Glomerular endothelial cell (primary cell): ENCODE measurements around the gene SLC13A3. TPM values are rescaled to one million over a fixed set of nuclear protein-coding genes. Genes with fewer than 3 reads are reported as not detected.

ENCODE experiments used
- DNase-seq: peaks from one replicate; pipeline ENCODE4 v3.0.0-alpha.2; 2011; ENCODE audit warnings: low read depth, low spot score; ENCODE audit errors: extremely low read depth
- total RNA-seq: library from RNA; depleted of rRNA; stranded (reverse); fragments of >200 nt; gene quantifications from 2 replicates; pipeline ENCODE4 v1.2.3, GENCODE V29; 2015

Gene SLC13A3
- total RNA-seq, 1 donor from 2014 or later, result 0.47 TPM

DNA sequence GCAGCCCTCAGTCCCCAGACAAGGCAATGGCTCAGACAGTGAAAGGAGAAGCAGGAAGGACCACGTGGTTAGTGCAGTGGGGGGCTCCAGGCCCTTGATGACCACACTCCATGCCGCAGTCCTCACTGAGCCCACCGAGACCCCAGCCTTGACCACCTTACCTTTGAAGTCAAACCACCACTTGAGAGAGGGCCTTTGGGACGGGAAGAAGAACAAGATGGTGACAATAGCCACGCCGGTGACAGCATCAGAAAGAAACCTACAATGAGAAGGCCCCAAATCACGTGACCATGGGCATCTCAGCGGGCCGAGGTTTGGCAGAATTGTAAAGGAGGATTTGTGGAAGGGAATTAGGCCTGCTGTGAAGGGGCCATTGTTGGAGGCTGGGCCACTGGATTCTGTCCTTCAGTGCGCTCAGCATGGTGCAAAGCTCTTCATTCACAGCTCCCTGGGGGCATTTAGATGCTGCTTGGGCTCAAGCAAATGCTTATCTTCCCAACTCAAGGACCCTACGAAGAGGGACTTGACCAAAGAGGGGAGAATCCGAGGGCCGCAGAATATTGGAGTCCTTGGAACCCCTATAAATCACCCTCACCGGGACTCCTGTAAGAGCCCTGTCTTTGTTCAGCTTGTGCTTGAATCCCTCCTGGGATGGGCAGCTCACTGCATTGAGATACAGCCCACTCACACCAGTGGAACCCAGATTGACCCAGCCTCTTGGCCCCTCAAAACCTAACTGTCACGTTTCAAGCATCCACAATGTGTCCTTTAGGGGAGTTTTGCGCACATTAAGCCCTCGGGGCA is 67.6 kb downstream of the SLC13A3 start:
- no peak for DNase-seq

DNA sequence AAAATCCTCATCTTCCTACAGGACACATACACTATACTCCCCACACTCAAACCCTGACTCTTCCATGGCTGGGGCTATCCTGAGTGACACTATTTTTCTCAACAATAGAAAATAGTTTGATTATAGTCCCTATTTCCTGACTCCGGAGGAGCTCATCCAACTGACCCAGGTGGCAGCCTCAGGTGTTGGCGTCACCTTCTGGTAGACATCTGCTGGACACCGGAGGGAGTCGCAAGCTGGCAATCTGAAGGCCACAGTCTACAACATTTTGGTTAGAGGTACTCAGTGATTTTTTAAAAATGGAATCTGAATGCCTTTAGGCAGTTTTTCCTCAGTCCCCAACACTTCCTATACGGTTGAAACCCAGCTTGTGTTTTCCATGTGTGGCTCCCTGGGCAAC is 68.6 kb downstream of the SLC13A3 start:
- DNase-seq, result no peak

DNA sequence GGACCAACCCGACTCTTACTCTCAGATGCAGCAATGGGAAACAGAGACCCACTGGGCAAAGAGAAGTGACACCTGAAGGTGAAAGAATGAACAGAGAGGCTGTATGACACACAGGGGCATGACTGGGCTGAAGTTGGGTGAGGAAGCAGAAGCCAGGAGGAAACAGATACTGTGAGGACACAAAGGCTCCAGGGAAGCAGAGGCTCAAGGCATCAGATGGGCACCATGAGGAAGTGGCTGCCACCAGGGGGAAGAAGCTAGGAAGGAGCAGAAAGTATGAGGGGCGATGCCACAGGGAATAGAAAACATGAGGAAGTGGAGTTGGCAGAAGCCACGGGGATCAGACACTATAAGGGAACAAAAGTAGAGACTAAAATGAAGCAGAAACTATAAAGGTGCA is 69.9 kb downstream of the SLC13A3 start:
- DNase-seq, result no peak

DNA sequence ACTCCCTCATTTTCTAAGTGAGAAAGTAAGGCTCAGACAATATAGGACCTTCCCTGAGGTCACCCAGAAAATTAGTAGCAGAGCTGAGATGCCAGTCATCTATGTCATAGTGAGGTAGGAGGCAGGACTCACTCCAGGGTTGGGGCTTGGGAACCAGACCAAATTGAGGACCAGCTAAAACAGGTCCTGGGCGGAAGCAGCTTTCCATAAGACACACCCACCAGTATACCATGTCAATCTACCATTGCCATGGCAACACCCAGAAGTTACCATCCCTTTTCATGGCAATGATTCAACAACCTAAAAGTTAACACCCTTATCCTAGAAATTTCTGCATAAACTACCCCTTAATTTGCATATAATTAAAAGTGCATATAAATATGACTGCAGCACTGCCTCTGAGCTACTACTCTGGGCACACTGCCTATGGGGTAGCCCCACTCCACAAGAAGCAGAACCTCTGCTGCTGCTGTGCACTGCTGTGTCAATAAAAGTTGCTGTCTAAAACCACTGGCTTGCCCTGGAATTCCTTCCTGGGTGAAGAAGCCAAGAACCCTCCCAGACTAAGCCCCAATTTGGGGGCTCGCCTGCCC is 70.5 kb downstream of the SLC13A3 start:
- DNase-seq, result no peak

DNA sequence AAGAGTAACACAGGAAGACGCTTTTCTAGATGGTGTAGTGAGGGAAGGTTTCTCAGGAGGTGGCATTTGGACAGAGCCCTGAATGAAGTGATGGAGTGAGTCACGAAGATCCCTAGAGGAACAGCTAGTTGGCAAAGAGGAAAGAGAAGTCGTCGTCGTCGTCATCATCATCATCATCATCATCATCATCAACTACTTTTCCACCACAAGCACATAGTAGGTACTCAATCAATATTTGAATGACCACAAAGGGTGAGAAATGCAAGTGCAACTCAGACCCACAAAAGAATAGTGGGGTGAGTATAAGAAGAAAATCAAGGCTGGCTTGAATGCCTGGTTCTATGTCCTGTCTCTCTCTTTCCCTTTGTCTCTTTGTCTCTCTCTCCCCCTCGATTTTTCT is 72.5 kb downstream of the SLC13A3 start:
- DNase-seq, result no peak

DNA sequence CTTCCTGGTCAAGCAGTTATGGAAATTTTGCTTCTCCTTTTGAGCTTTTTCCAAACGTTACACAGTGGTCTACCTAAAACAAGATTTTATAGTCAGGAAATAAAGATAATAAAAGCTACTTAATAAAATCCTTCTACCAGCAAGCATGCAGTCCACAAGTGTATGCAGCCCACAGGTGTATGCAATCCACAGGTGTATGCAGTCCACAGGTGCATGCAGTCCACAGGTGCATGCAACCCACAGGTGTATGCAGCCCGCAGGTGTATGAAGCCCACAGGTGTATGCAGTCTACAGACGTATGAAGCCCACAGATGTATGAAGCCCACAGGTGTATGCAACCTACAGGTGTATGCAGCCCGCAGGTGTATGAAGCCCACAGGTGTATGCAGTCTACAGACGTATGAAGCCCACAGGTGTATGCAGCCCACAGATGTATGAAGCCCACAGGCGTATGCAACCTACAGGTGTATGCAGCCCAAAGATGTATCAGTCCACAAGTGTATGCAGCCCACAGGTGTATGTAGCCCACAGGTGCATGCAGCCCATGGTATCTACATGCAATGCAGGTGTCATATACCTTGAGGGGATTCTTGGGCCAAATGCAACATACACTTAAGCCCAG is 74.4 kb downstream of the SLC13A3 start:
- no peak for DNase-seq

DNA sequence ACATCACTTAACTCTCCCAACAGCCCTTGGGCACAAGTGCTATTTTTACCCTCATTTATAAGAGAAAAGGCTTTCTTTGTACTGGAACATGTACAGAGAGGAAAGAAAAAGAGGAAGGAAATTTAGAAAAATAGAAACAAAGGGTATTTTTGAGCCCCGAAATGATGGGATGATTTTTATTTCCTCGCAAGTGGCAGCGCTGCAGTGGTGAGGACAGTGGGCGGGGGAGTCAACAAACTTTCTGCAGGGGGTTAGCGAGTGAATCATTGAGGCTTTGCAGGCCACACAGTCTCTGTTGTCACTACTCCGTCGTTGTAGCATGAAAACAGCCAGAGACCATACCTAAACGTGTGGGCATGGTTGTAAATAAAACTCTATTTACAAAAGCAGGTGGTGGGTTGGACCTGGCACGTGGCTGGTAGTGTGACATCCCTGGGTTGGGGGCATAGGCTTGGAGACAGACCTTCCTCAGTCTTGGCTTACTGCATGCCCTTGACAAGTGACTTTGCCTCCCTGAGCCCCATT is 75.3 kb downstream of the SLC13A3 start:
- DNase-seq, result no peak

DNA sequence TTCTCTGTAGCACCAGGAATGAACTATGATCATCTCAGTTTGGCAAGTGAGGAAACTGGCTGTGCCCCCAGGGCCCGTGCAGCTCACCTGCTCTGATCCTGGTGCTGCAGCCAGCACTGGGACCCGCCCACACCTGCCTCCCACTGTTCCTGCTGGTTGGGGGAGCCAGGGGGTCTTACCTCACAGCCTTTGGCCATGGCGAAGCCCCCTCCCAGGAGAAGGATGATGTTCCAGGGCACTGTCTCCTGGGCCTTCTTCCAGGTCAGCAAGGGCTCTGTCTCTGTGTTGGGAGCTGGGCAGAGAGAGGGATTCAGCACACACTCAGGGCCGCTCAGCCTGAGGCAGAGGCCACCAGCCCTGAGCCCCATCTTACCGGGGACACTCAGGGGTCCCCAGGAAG is 75.9 kb downstream of the SLC13A3 start:
- no peak for DNase-seq

DNA sequence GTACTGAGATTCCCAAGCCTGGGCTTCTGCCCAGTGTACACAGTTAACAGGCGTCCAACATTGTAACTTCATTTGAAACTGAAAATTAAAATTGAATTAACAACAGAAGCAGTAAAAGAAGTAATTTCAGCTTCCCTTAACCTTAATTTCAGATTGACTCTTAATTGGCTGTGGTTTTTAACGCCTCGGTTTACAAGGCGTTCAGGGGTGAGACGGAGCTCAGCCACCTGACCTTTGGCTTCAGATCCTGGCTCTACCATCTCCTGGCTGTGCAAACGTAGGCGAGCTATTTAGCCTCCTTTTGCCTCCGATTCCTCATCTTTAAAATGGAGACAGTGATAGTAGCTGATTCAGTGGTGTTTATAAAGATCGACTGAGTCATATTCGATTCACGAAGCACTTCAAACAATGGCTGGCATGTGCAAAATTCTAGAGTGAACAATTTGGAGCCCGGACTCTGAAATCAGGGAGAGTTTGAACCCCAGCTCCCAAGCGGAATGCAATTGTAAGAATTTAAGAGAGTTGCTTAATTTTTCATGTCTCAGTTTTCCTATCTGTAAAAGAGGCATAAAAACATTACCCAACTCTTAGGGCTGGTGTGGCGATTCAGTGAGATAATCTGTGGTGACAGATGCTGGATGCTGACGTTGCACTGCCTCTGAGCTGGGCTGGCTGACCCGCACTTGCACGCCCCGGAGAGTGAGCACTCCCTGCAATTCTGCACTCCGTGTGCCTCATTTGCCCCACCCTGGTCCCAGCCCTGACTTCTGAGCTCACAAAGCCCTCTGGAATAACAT is 77.3 kb downstream of the SLC13A3 start:
- DNase-seq, result no peak

DNA sequence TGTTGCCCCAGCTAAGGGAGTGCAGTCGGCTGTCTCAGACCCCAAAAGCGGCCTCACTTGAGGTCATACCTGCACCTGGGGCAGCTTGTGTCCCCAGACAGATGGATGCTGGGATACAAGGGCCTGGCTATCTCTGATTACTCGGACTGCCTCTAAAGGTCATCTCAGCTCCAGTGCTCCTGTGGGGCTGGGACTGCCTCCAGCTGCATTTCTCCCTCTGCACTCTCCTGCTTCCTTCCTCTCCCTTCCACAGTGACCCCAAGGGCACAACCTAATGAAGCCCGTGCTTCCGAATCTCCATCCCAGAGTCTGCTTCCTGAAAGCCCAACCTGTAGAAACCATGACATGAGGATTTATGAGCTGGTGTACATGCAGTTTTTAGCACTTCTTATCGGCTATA is 78.0 kb downstream of the SLC13A3 start:
- no peak for DNase-seq

DNA sequence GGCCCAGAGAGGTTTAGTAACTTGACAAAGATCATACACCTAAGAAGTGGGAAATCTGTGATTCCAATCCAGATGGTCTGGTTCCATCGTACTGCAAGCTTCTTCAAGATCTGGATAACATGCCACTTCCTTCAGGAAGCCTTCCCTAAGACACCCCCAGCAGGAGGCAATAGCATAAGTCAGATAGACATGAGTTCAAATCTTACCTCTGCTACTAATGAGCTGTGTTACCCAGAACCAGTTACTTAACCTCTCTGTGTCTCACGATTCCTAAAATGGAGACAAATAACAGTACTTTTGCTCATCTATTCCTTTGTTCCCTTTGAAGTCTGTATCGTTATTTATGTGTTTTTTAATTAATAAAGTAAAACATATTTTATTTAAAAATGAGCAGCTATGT is 78.5 kb downstream of the SLC13A3 start:
- DNase-seq, result no peak

DNA sequence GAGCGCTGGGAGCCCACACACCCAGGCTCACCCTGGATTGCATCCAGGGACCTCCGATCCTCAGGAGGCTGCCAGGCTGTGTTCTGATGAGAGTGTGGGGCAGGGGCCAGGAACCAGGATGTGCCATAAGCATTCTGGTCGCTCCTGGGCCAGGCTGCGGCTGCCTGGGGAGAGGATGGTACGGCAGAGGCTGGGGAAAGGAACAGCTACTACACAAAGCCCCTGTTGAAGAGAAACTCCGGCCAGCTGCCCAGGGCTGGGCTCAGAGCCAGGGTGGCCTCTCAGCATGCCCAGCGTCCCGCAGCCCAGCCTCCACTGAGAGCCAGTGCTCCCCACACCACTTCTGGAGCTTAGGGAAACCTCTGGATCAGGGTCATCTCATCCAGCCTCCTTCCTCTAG is 79.1 kb downstream of the SLC13A3 start:
- DNase-seq, result no peak

DNA sequence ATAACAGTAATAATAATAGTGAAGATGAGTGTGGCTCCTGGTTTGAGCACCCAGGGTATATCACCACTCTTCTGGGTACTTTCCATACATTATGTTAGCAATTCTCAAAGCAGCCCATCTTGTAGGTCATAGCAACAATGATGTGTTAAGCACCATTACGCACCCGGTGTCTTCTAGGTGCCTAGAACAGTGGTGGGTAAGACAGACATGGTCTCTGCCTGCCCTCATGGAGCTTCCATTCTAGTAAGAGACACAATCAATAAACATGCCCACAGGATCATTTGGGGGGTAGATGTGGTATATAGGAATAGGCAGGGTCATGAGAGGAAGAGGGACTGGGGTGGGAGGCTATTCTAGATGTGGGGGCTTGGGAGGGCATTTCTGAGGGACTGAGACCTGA is 79.8 kb downstream of the SLC13A3 start:
- no peak for DNase-seq

DNA sequence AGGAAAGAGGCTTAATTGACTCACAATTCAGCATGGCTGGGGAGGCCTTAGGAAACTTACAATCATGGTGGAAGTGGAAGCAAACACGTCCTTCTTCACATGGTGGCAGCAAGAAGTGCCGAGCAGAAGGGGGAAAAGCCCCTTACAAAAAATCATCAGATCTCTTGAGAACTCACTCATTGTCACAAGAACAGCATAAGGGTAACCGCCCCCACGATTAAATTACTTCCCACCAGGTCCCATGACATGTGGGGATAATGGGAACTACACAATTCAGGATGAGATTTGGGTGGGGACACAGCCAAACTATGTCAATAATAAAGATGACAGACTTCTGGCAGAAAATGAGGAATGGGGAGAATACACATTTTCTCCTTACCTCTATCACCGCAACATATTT is 80.3 kb downstream of the SLC13A3 start:
- DNase-seq, result no peak

DNA sequence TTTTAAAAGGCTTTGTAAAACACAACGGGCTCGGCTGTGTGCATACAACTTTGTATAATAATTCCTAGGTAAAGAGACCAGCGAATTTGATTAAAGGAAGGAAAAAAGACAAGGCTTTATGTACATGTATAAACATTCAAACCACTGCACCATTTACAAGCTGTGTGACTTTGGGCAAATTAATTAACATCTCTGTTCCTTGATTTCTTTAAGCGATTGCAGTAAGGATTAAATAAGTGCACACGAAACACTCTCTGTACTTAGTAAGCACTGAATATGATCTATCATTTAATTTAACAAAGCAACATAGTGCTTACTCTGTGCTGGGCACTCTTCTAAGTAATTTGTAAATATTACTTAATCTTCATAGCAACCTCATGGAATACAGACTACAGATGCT is 81.3 kb downstream of the SLC13A3 start:
- no peak for DNase-seq

DNA sequence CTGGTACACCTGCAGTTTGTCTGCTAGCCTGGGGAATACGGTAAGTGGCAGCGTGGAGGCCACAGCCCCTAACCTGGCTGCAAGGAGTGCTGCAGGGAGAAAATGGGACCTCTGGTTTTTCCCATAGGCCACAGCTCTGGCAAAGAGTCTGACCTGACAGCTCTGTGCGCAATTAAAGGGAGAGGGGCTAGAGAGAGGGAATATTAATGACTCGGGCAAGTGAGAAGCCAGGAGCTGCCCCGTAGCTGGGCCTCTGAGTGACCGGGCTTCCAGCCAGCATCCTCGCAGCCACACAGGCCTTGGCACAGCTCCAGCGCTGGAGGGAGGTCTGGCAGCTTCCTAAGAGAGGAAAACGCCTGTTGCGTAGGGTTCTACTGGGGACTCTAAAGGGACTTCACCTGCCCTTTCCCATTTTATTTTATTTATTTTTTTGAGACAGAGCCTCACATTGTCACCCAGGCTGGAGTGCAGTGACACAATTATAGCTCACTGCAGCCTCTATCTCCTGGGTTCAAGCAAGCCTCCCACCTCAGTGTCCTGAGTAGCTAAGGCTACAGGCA is 82.6 kb downstream of the SLC13A3 start:
- DNase-seq, result no peak

DNA sequence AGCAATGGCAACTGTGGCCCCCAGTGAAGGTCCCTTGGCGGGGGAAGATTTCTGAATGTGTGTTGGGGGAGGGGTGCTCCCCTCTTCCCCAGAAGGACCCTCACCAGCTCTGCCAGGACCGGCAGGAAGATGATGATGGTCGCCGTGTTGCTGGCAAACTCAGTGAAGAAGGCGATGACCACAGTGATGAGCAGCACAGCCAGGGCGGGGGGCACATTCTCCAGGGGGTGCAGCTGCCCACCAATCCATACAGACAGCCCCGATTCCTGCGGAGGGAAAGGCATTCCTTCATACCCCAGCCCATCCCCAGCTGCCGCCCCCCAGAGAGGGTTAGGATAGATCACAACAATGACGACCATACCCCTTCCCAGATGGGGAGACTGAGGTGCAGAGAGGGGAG is 85.1 kb downstream of the SLC13A3 start:
- DNase-seq, result no peak

DNA sequence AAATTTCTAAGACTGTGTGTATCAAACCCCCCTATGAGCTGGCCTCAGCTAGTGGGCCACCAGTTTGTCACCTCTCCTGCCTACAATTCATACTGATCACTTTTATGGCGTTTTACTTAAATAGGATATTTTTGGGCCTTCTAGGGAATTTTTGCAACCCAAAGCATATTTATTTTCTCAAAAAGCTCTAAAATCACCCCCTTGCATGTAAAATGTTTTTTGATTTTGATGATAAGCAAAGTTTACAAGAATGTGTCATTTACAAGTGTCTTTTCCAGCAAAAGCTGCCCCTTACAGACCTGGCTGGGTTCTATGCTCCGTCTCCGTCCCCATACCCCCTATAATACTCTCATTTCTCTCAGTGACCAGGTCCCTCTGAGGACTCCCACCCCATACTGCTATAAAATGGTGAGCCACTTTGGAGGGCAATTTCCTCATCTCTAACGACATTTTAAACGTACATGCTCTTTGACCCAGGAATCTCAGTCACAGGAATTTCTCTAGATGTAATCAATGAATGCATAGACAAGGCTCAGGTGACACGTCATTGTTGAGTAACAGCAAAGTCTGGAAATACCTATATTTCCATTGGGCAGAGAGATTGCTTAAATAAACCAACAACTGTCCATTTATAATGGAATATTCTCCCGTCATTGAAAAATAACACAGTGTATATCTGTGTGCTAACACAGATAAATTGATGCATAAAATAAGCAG is 86.9 kb downstream of the SLC13A3 start:
- DNase-seq, result no peak

DNA sequence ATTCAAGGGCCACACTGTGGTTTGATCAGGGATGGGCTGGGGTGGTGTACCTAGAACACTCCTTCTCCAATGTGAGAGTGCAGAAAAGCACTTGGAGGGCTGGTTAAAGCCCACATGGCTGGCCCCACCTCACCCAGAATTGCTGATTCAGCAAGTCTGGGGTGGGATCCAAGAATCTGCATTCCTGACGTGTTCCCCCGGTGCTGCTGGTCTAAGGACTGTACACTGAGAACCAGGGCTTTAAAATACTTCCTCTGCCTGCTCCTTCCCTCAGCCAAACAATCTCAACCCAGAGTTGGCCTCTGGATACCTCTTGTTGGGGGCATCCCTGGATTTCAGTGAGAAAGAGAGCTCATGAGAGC is 87.4 kb downstream of the SLC13A3 start:
- no peak for DNase-seq

DNA sequence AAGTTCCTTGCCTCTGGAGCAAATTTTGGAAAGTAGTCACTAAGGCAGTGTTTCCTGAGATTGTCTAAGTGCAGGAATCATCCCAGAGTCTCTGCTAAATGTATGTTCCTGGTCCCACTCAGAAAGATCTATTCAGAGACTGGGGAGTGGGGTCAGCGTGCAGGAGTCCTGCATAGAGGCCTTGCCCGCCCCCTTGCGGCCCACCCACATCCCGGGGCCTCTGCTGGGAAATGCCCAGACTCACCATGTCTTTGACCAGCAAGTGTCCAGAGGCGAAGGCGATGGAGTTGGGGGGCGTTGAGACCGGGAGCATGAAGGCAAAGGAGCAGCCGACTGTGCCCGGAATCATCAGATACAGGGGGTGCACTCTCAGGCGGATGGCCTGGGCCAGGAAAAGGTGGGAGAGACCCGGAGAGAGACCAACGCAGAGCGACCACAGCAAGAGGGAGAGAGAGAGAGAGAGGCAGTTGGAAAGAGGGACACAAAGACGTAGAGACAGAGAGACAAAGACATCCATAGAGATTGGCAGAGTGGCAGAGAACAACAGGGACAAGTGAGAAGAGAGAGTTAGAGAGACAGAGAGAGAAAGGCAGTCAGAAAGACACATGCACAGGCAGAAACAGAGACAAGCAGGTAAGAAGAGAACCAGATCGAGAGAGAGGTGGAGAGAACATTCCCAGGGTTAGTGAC is 87.9 kb downstream of the SLC13A3 start:
- no peak for DNase-seq
